HepG2 (cell line): Measurements from ENCODE around the gene BABAM2.

Source experiments
- ARNT2 ChIP-seq: sonication (generic); formaldehyde crosslinking; IDR thresholded peaks from 2 replicates; pipeline ENCODE4 v1.8.0; 2022; ENCODE audit warnings: mild to moderate bottlenecking, low read depth, missing genetic modification reagents, moderate library complexity
- ATF7 ChIP-seq, 2 experiments: fragments of 450-650 bp in 1 of 2; sonication (generic) in 1 of 2; formaldehyde crosslinking in 1 of 2; IDR thresholded peaks; 2 replicates each; pipeline versions ENCODE4 v1.4.0 to v1.6.1; 2016 to 2020; ENCODE audit warnings: antibody characterized with exemption in 1 of 2, mild to moderate bottlenecking in 1 of 2, missing genetic modification reagents in 1 of 2
- ESRRA ChIP-seq: sonication (generic); formaldehyde crosslinking; IDR thresholded peaks from 2 replicates; pipeline ENCODE4 v1.5.1; 2020; ENCODE audit warnings: mild to moderate bottlenecking, low read depth, missing genetic modification reagents
- KAT2B ChIP-seq: fragments of 150-350 bp; IDR thresholded peaks from 2 replicates; pipeline ENCODE4 v1.6.1; 2014; ENCODE audit warnings: low read depth, low read length, borderline replicate concordance
- MEF2D ChIP-seq: sonication (generic); formaldehyde crosslinking; IDR thresholded peaks from 2 replicates; pipeline ENCODE4 v1.5.1; 2020; ENCODE audit warnings: mild to moderate bottlenecking, missing genetic modification reagents
- TCF12 ChIP-seq, 2 experiments: fragments of 450-650 bp in 1 of 2; sonication (generic) in 1 of 2; formaldehyde crosslinking in 1 of 2; IDR thresholded peaks; 2 replicates each; pipeline versions ENCODE4 v1.6.1 to v1.8.0; 2017 to 2022; ENCODE audit warnings: antibody characterized with exemption in 1 of 2, mild to moderate bottlenecking in 1 of 2, missing genetic modification reagents in 1 of 2, moderate library complexity in 1 of 2
- UBTF ChIP-seq: sonication (generic); formaldehyde crosslinking; IDR thresholded peaks from 2 replicates; pipeline ENCODE4 v1.4.0; 2020; ENCODE audit warnings: mild to moderate bottlenecking, missing genetic modification reagents
- ZBTB8A ChIP-seq: sonication (generic); formaldehyde crosslinking; IDR thresholded peaks from 2 replicates; pipeline ENCODE4 v1.4.0; 2020; ENCODE audit warnings: mild to moderate bottlenecking, low read depth, missing genetic modification reagents, borderline replicate concordance
- ZMYM2 ChIP-seq: sonication (generic); formaldehyde crosslinking; IDR thresholded peaks from 2 replicates; pipeline ENCODE4 v1.8.0; 2022; ENCODE audit warnings: mild to moderate bottlenecking, missing genetic modification reagents
- ZNF672 ChIP-seq: sonication (generic); formaldehyde crosslinking; IDR thresholded peaks from 2 replicates; pipeline ENCODE4 v1.8.1; 2022; ENCODE audit warnings: missing genetic modification reagents
- ZNF772 ChIP-seq: sonication (generic); formaldehyde crosslinking; IDR thresholded peaks from 2 replicates; pipeline ENCODE4 v1.5.0; 2020; ENCODE audit warnings: mild to moderate bottlenecking, missing genetic modification reagents

- TF ChIP-seq ZNF672 (CRISPR knock-in tag) (no peak), MEF2D (CRISPR knock-in tag) (no peak), ZBTB8A (CRISPR knock-in tag) (no peak), KAT2B (no peak), ESRRA (CRISPR knock-in tag) (no peak), ARNT2 (no peak), ATF7 (IDR thresholded peaks at IDR 0.05) (no peak), ATF7 (CRISPR knock-in tag; IDR thresholded peaks at IDR 0.05) (no peak), UBTF (CRISPR knock-in tag) (no peak), ZMYM2 (CRISPR knock-in tag) (no peak), ZNF772 (CRISPR knock-in tag) (no peak), TCF12 (IDR thresholded peaks at IDR 0.05) (no peak), TCF12 (CRISPR knock-in tag; IDR thresholded peaks at IDR 0.05) (no peak)
These were observed 457.1 kb downstream of the BABAM2 start for GRCh38 chr2:28347596-28347995.
